K562 (cell line): ENCODE results near the gene MT1E.
A peak's percentile ranks its signal among the peaks of the same experiment; 100 is the strongest.

Experiments
- CEBPB ChIP-seq: fragments of 450-650 bp; IDR thresholded peaks from 2 replicates; pipeline ENCODE4 v1.6.1; 2016; ENCODE audit warnings: missing genetic modification characterization, missing compliant biosample characterization
- CREM ChIP-seq: IDR thresholded peaks from 2 replicates; pipeline ENCODE4 v1.6.1; 2014; ENCODE audit warnings: antibody characterized with exemption, low read depth
- ETS2 ChIP-seq: IDR thresholded peaks from 2 replicates; pipeline ENCODE4 v1.6.1; 2016; ENCODE audit warnings: borderline replicate concordance, missing genetic modification characterization, mild to moderate bottlenecking, moderate library complexity, missing compliant biosample characterization; ENCODE audit not compliant: poor library complexity, severe bottlenecking
- JUN ChIP-seq, 2 experiments: sonication (generic) in 1 of 2; formaldehyde crosslinking in 1 of 2; IDR thresholded peaks; 2 replicates each; pipeline versions ENCODE4 v1.6.1 to v1.8.0; 2012 to 2022; ENCODE audit warnings: borderline replicate concordance in 2 of 2, mild to moderate bottlenecking in 2 of 2, improper control_type of control experiment in 1 of 2, low read depth in 1 of 2, low read length in 1 of 2, missing genetic modification reagents in 1 of 2
- MAFK ChIP-seq: IDR thresholded peaks from 2 replicates; pipeline ENCODE4 v1.6.1; 2011; ENCODE audit warnings: low read length, improper control_type of control experiment
- POLR2A ChIP-seq: fragments of 450-650 bp; conservative IDR thresholded peaks from 2 replicates; pipeline ENCODE4 v1.6.1; 2016
- RBBP5 ChIP-seq: fragments of 200-600 bp; sonication (generic); IDR thresholded peaks from 2 replicates; pipeline ENCODE4 v1.6.1; 2012; ENCODE audit warnings: borderline replicate concordance, mild to moderate bottlenecking, low read length, control low read depth, inconsistent platforms; ENCODE audit not compliant: insufficient read depth, poor library complexity, severe bottlenecking
- RFX5 ChIP-seq: IDR thresholded peaks from 2 replicates; pipeline ENCODE4 v1.6.1; 2011; ENCODE audit warnings: low read depth, mild to moderate bottlenecking, improper control_type of control experiment, low read length
- SMC3 ChIP-seq: conservative IDR thresholded peaks from 2 replicates; pipeline ENCODE4 v1.6.1; 2011; ENCODE audit warnings: low read depth, low read length, improper control_type of control experiment; ENCODE audit not compliant: insufficient read depth
- ZNF561 ChIP-seq: fragments of 450-650 bp; formaldehyde crosslinking; conservative IDR thresholded peaks from 2 replicates; pipeline ENCODE4 v1.4.0; 2020; ENCODE audit warnings: mild to moderate bottlenecking, moderate library complexity
- TF ChIP-seq, protein P1 (sequence below), 2 experiments: fragments of 450-650 bp in 1 of 2; sonication (generic) in 1 of 2; formaldehyde crosslinking in 1 of 2; IDR thresholded peaks in 1 of 2; conservative IDR thresholded peaks in 1 of 2; 2 replicates each; pipeline versions ENCODE4 v1.6.1 to v1.8.1; 2016 to 2023; ENCODE audit warnings: mild to moderate bottlenecking in 2 of 2, moderate library complexity in 2 of 2, inconsistent platforms in 1 of 2, missing genetic modification reagents in 1 of 2

- TF ChIP-seq RBBP5 (no peak), RFX5 (no peak), POLR2A (no peak), CREM (no peak), ZNF561 (CRISPR knock-in tag) (no peak), JUN (IDR thresholded peaks at IDR 0.05; ENCODE audit: borderline replicate concordance, low read depth, low read length) (no peak), JUN (CRISPR knock-in tag; IDR thresholded peaks at IDR 0.05; ENCODE audit: borderline replicate concordance) (0 out of 2 replicates have a peak, but pooled peaks have one; percentile 15), ETS2 (tag) (no peak), SMC3 (no peak), MAFK (no peak), CEBPB (tag) (no peak)
- TF ChIP-seq, protein P1, sequence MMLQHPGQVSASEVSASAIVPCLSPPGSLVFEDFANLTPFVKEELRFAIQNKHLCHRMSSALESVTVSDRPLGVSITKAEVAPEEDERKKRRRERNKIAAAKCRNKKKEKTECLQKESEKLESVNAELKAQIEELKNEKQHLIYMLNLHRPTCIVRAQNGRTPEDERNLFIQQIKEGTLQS (IDR thresholded peaks at IDR 0.05), result no peak
- TF ChIP-seq, protein P1 (CRISPR knock-in tag; conservative IDR thresholded peaks at IDR 0.05), result no peak
These were observed 16.6 kb upstream of the MT1E start for GRCh38 chr16:56608876-56609462.
